OCI-LY7 (cell line): Measurements from ENCODE around the gene CPD. TPM values are rescaled to one million over a fixed set of nuclear protein-coding genes. Genes with fewer than 3 reads are reported as not detected.

Experiments used
- BruUV-seq: library from RNA; stranded (reverse); fragments of 400-500 nt; replicated peaks from 2 replicates; lab custom pipeline; 2021; lab: Mats Ljungman, UMichigan
- CTCF ChIA-PET: fragments of 300-600 bp; sonication (Branson Sonifier 250); formaldehyde crosslinking; loops from one replicate; lab custom pipeline; 2022; ENCODE audit warnings: antibody characterized with exemption; ENCODE audit not compliant: unreplicated experiment; lab: Charles Lee
- POLR2A ChIA-PET: fragments of 300-600 bp; sonication (Branson Sonifier 250); formaldehyde crosslinking; loops from one replicate; lab custom pipeline; 2022; ENCODE audit warnings: antibody characterized with exemption; lab: Charles Lee
- DNase-seq: peaks from one replicate; pipeline ENCODE4 v3.0.0-alpha.2; 2015; ENCODE audit warnings: low spot score
- H2AFZ ChIP-seq: fragments of 200-600 bp; sonication (generic), shearing (Covaris generic); 2 replicates; pipeline ENCODE4 v1.6.1; 2014; ENCODE audit warnings: mild to moderate bottlenecking, antibody characterized with exemption, low read length, moderate library complexity
- H3K27ac ChIP-seq: fragments of 200-600 bp; sonication (generic); 2 replicates; pipeline ENCODE4 v1.5.1; 2014; ENCODE audit warnings: mixed run types, low read depth, mild to moderate bottlenecking, moderate library complexity, low read length, inconsistent platforms; ENCODE audit not compliant: poor library complexity, severe bottlenecking
- H3K36me3 ChIP-seq: fragments of 200-600 bp; sonication (generic); 2 replicates; pipeline ENCODE4 v1.6.1; 2014; ENCODE audit warnings: mild to moderate bottlenecking, antibody characterized with exemption, low read length, moderate library complexity, mixed read lengths; ENCODE audit not compliant: insufficient read depth
- H3K4me1 ChIP-seq: fragments of 200-600 bp; sonication (generic); 2 replicates; pipeline ENCODE4 v1.5.1; 2014; ENCODE audit warnings: mild to moderate bottlenecking, low read length; ENCODE audit not compliant: insufficient read depth, poor library complexity, severe bottlenecking
- H3K4me2 ChIP-seq: fragments of 200-600 bp; sonication (generic); 2 replicates; pipeline ENCODE4 v1.6.1; 2014; ENCODE audit warnings: mild to moderate bottlenecking, low read length
- H3K4me3 ChIP-seq: fragments of 200-600 bp; sonication (generic); 2 replicates; pipeline ENCODE4 v1.5.1; 2014; ENCODE audit warnings: mild to moderate bottlenecking, low read depth, low read length; ENCODE audit not compliant: poor library complexity, severe bottlenecking
- H3K79me2 ChIP-seq: fragments of 200-600 bp; sonication (generic); 2 replicates; pipeline ENCODE4 v1.6.1; 2016; ENCODE audit warnings: low read depth, mild to moderate bottlenecking, low read length, moderate library complexity, mixed read lengths; ENCODE audit not compliant: insufficient read depth
- H3K9me2 ChIP-seq: fragments of 200-600 bp; sonication (generic); 2 replicates; pipeline ENCODE4 v1.6.1; 2016; ENCODE audit warnings: mild to moderate bottlenecking, low read length, mixed read lengths; ENCODE audit not compliant: insufficient read depth
- H3K9me3 ChIP-seq: fragments of 200-600 bp; sonication (generic); 2 replicates; pipeline ENCODE4 v1.6.1; 2014; ENCODE audit warnings: mild to moderate bottlenecking, mixed run types, low read length, mixed read lengths
- H4K20me1 ChIP-seq: fragments of 200-600 bp; sonication (generic); 2 replicates; pipeline ENCODE4 v1.6.1; 2014; ENCODE audit warnings: mild to moderate bottlenecking, antibody characterized with exemption, low read length, moderate library complexity, mixed read lengths; ENCODE audit not compliant: insufficient read depth
- CTCF ChIP-seq: fragments of 200-600 bp; sonication (generic); conservative IDR thresholded peaks from 2 replicates; pipeline ENCODE4 v1.5.1; 2014; ENCODE audit warnings: mild to moderate bottlenecking, antibody characterized with exemption, low read length, moderate library complexity, mixed read lengths
- EZH2phosphoT487 ChIP-seq: fragments of 200-600 bp; sonication (generic); IDR thresholded peaks from 2 replicates; pipeline ENCODE4 v1.6.1; 2018; ENCODE audit warnings: low read depth, borderline replicate concordance, mild to moderate bottlenecking, mixed run types, antibody characterized with exemption, low read length, moderate library complexity, mixed read lengths
- intact Hi-C: fragments of 100-400 bp; cut with micrococcal nuclease; formaldehyde crosslinking; loops from one replicate; pipeline ENCODE4 v1.10.0; 2022; ENCODE audit not compliant: unreplicated experiment
- total RNA-seq, 2 experiments: library from RNA; depleted of rRNA in 1 of 2; stranded (reverse); fragments of >200 nt in 1 of 2; shearing (Covaris generic) in 1 of 2; gene quantifications; 2 replicates each; pipeline ENCODE4 v1.2.3, GENCODE V29; 2014 to 2022

The CPD gene
- total RNA-seq, 2 experiments from 2014 or later: 16.4 to 24.0 TPM

GRCh38 chr17:30388321-30389179, 9.8 kb downstream of the CPD start:
- no peaks in the 10 kb centered on the region for H3K4me1 ChIP-seq
- H2AFZ ChIP-seq: no peak overlapping the region
- ChIA-PET CTCF (no interaction called here), POLR2A (interaction anchor here (0.5 kb wide), 1 partner anchor 311 kb away, joined by 3 read pairs; no protein-coding TSS in a partner anchor)
- no peaks in the 10 kb centered on the region for H3K9me2 ChIP-seq
- no peaks in the 10 kb centered on the region for H3K79me2 ChIP-seq
- TF ChIP-seq EZH2phosphoT487 (no peak), CTCF (no peak)
- H3K9me3 ChIP-seq: no peaks in the 10 kb centered on the region
- no peak overlapping the region for H3K4me3 ChIP-seq
- no TSS peak for BruUV-seq
- no peak for DNase-seq
- H4K20me1 ChIP-seq: no peaks in the 10 kb centered on the region
- no peak overlapping the region for H3K4me2 ChIP-seq
- intact Hi-C loops: no loop called here
- peaks cover 20% of the 10 kb centered on the region for H3K36me3 ChIP-seq
- H3K27ac ChIP-seq: no peak overlapping the region

- H3K4me3 ChIP-seq: no peak overlapping the region
- H3K27ac ChIP-seq: no peak overlapping the region
- ChIA-PET CTCF (no interaction called here), POLR2A (interaction anchor here (0.5 to 0.7 kb wide), 3 partner anchors 12 to 876 kb away, joined by 3 to 4 read pairs (median 3); no protein-coding TSS in a partner anchor)
- H3K9me2 ChIP-seq: no peaks in the 10 kb centered on the region
- no peak overlapping the region for H3K4me2 ChIP-seq
- intact Hi-C loops: no loop called here
- no peak for TF ChIP-seq EZH2phosphoT487
- TF ChIP-seq CTCF: no peak
- DNase-seq: no peak
- no peak overlapping the region for H2AFZ ChIP-seq
- H3K36me3 ChIP-seq: peaks cover 20% of the 10 kb centered on the region
- no peaks in the 10 kb centered on the region for H3K79me2 ChIP-seq
- no peaks in the 10 kb centered on the region for H4K20me1 ChIP-seq
- no TSS peak for BruUV-seq
- H3K9me3 ChIP-seq: no peaks in the 10 kb centered on the region
- H3K4me1 ChIP-seq: no peaks in the 10 kb centered on the region
Observed at GRCh38 chr17:30389756-30390300, 11.1 kb downstream of the CPD start.

GRCh38 chr17:30391534-30391933, 12.8 kb downstream of the CPD start:
- peaks cover 8% of the 10 kb centered on the region for H3K36me3 ChIP-seq
- H3K9me2 ChIP-seq: no peaks in the 10 kb centered on the region
- no peak overlapping the region for H3K27ac ChIP-seq
- no peak overlapping the region for H2AFZ ChIP-seq
- TF ChIP-seq CTCF (no peak), EZH2phosphoT487 (no peak)
- no TSS peak for BruUV-seq
- H3K4me1 ChIP-seq: no peaks in the 10 kb centered on the region
- no peaks in the 10 kb centered on the region for H3K9me3 ChIP-seq
- intact Hi-C loops: no loop called here
- POLR2A ChIA-PET: no interaction called here
- no peak for DNase-seq
- H3K79me2 ChIP-seq: no peaks in the 10 kb centered on the region
- H3K4me2 ChIP-seq: no peak overlapping the region
- no peak overlapping the region for H3K4me3 ChIP-seq
- CTCF ChIA-PET: no interaction called here
- no peaks in the 10 kb centered on the region for H4K20me1 ChIP-seq
